ENCODE data around the gene ZNF732. TPM values are rescaled to one million over a fixed set of nuclear protein-coding genes. Genes with fewer than 3 reads are reported as not detected.

Gene ZNF732
- under 1 TPM in 4 of 6 donors, not detected in 2; 0.08 to 0.19 (median 0.09) TPM for total RNA-seq
- under 1 TPM; 0.08 to 0.16 TPM for polyA plus RNA-seq

DNA sequence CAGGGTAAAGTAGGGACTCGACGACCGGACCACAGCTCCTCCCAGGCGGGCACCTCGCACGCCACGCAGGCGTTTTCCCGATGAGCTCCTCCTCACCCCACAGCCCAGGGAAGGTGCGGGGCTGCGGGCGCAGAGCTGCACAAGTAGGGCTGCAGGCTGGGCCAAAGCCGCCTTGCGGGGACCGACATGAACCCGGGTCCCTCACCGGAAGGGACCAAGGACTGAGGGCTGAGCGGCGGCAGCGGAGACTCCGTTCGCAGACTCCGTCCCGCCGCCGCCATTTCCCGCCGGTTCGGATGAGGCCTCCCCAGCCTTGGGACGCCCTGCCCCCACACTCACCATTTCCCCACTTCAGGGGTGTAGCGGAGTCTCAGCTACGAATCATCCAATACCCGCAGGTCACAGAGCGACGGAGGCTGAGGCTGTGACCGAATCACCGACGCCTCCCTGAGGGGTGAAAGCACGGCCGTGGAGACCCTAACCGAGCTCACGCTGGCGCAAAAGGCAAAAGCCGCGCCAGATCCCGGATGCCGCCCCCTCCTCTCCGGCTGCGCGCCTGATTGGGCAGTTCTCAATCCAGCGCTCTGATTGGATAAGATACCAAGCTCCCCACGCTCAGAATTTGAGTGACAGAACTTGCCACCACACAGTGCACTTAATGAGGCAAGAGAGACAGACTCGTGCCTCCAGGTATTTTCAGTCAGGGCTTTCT, at the start of gene ZNF732:
ZNF732 (minus strand) TSS at position 506 of the 712 bp plus-strand sequence; CDS start at position 342, 164 bp downstream.
- H3K27ac ChIP-seq: no peak within 1 kb of the TSS
- TF ChIP-seq, protein P1, sequence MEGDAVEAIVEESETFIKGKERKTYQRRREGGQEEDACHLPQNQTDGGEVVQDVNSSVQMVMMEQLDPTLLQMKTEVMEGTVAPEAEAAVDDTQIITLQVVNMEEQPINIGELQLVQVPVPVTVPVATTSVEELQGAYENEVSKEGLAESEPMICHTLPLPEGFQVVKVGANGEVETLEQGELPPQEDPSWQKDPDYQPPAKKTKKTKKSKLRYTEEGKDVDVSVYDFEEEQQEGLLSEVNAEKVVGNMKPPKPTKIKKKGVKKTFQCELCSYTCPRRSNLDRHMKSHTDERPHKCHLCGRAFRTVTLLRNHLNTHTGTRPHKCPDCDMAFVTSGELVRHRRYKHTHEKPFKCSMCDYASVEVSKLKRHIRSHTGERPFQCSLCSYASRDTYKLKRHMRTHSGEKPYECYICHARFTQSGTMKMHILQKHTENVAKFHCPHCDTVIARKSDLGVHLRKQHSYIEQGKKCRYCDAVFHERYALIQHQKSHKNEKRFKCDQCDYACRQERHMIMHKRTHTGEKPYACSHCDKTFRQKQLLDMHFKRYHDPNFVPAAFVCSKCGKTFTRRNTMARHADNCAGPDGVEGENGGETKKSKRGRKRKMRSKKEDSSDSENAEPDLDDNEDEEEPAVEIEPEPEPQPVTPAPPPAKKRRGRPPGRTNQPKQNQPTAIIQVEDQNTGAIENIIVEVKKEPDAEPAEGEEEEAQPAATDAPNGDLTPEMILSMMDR (IDR thresholded peaks at IDR 0.05): no peak
- no peaks in the 10 kb centered on the region for H3K4me1 ChIP-seq
- peak within 1 kb of the TSS; percentile 2 to 39 (median 24) for H3K4me3 ChIP-seq
- no peaks in the 10 kb centered on the region for H3K27me3 ChIP-seq
- H3K36me3 ChIP-seq: no peaks in the 10 kb centered on the region
- no peaks in the 10 kb centered on the region for H3K9me3 ChIP-seq
- peak; percentile 95 to 99 (median 96) for ATAC-seq
- no peak for FAIRE-seq
- intact Hi-C loops (cut with DNase I): no loop called here
- DNase-seq: peak in 5 of 6 donors; percentile 35 to 64 (median 63)
- WGBS, 2 donors: 2 to 3% methylated on average over 50 to 53 of the region's 53 CpGs

DNA sequence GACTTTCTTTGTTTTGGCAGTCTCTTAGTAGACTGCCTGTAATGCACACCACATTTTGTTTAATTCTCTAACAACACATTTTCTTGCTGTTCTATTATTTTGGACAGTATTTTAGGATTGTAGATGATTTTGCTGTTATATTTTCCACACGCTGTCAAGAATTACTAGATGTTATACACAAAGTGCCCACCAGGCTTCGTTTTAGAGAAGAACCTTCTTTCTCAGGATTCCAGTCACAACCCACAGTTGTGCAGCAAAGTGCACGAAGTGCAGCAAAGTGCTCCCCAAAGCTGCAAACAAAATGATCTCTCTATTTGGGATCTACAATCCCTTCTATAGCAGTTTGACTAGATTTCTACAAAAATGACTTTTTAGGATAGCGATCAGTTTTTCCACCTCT, 34.7 kb upstream of the ZNF732 start:
- no peak overlapping the region for H3K4me3 ChIP-seq
- ATAC-seq: no peak
- intact Hi-C loops (cut with DNase I): no loop called here
- 92 to 93% methylated on average over 4 of the region's 4 CpGs for WGBS, 2 donors
- no peaks in the 10 kb centered on the region for H3K9me3 ChIP-seq
- H3K27me3 ChIP-seq: no peaks in the 10 kb centered on the region
- TF ChIP-seq, protein P1 (IDR thresholded peaks at IDR 0.05): peak in 1 of 4 donors; percentile 12
- peaks cover 0 to 6% (median 0%) of the 10 kb centered on the region in 3 donors for H3K36me3 ChIP-seq
- peaks cover 0 to 3% (median 0%) of the 10 kb centered on the region in 3 donors for H3K4me1 ChIP-seq
- no peak for FAIRE-seq
- DNase-seq: no peak
- no peak overlapping the region for H3K27ac ChIP-seq

DNA sequence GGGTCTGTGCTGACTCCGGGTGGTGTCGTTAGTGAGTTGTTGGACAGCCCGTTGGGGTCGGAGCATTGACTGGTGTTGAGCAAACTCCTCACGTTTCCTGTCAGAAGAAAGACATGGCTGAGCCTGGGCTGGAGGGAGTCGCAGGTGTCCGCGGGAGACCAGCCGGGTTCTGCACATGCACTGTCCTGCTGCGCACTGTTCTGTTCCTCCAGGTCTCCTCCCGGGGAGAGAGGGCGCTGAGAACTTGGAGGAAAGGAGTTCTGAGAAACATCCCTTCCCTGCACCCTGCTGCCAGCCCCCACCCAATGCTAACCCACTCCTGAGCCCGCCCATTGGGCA, 33.5 kb upstream of the ZNF732 start:
- no peak for FAIRE-seq
- peak overlapping the region in 1 of 4 donors; percentile 93 for H3K27ac ChIP-seq
- H3K27me3 ChIP-seq: no peaks in the 10 kb centered on the region
- TF ChIP-seq, protein P1 (IDR thresholded peaks at IDR 0.05): no peak
- H3K4me1 ChIP-seq: peaks cover 0 to 3% (median 0%) of the 10 kb centered on the region in 3 donors
- peak in 2 of 6 donors; percentile 6 to 19 for DNase-seq
- H3K4me3 ChIP-seq: peak overlapping the region; percentile 43 to 93 (median 82)
- no peak for ATAC-seq
- H3K9me3 ChIP-seq: no peaks in the 10 kb centered on the region
- no peaks in the 10 kb centered on the region for H3K36me3 ChIP-seq
- intact Hi-C loops (cut with DNase I): no loop called here
- 17 to 19% methylated on average over 9 to 12 of the region's 13 CpGs for WGBS, 2 donors

DNA sequence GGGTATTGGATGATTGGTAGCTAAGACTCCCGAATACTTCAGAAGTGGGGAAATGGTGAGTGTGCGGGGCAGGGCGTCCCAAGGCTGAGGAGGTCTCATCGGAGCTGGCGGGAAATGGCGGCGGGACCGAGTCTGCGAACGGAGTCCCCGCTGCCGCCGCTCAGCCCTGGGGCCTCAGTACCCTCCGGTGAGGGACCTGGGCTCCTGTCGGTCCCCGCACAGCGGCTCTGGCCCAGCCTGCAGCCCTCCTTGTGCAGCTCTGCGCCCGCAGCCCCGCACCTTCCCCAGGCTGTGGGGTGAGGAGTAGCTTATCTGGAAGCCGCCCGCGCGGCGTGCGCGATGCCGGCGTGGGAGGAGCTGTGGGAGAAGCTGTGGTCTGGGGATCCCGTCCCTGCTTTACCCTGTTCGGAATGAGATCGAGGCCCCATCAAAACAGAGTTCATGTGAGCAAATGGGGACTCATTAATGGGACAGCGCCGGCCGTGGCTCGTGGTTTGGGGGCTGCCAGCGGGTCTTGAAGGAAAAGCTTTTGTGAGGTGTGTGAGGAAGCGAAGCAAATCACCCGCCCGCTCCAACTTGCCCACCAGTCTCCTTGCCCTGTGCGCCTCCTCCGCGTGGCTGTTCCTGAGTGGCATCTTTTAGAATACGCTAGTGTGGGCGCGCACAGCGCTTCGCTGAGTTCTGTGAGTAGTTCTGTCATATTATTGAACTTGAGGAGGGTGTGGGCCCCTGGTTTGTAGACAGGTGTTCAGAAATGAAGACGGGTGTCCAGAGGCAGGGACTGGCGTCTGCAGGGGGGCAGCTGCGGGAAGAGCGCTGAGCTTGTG, 32.9 kb upstream of the ZNF732 start:
- WGBS, 2 donors: 1 to 2% methylated on average over 52 of the region's 52 CpGs
- DNase-seq: peak in 5 of 6 donors; percentile 19 to 86 (median 53)
- peaks cover 0 to 3% (median 0%) of the 10 kb centered on the region in 3 donors for H3K4me1 ChIP-seq
- H3K9me3 ChIP-seq: no peaks in the 10 kb centered on the region
- H3K4me3 ChIP-seq: peak overlapping the region; percentile 43 to 93 (median 82)
- peak overlapping the region; percentile 76 to 93 (median 90) for H3K27ac ChIP-seq
- H3K36me3 ChIP-seq: no peaks in the 10 kb centered on the region
- intact Hi-C loops (cut with DNase I): no loop called here
- TF ChIP-seq, protein P1 (IDR thresholded peaks at IDR 0.05): no peak
- H3K27me3 ChIP-seq: no peaks in the 10 kb centered on the region
- peak; percentile 40 to 57 (median 46) for ATAC-seq
- FAIRE-seq: no peak
